K562 (cell line): ENCODE data around the gene LMF2. TPM values are rescaled to one million over a fixed set of nuclear protein-coding genes. Genes with fewer than 3 reads are reported as not detected.
A peak's percentile ranks its signal among the peaks of the same experiment; 100 is the strongest.

Source experiments
- ATF1 ChIP-seq, 2 experiments: fragments of 450-650 bp in 1 of 2; IDR thresholded peaks; 2 replicates each; pipeline ENCODE4 v1.6.1; 2016; ENCODE audit warnings: missing compliant biosample characterization in 1 of 2, missing genetic modification characterization in 1 of 2
- BDP1 ChIP-seq: IDR thresholded peaks from 3 replicates; pipeline ENCODE4 v1.6.1; 2011; ENCODE audit not compliant: insufficient read length, insufficient read depth
- BRD4 ChIP-seq: fragments of 200-600 bp; sonication (generic); IDR thresholded peaks from 2 replicates; pipeline ENCODE4 v1.6.1; 2017; ENCODE audit warnings: inconsistent platforms
- CAMTA2 ChIP-seq: fragments of 250-450 bp; sonication (Bioruptor Pico); conservative IDR thresholded peaks from 2 replicates; pipeline ENCODE4 v1.5.1; 2022
- CHD2 ChIP-seq: IDR thresholded peaks from 2 replicates; pipeline ENCODE4 v1.6.1; 2011; ENCODE audit warnings: low read depth, low read length
- CREBBP ChIP-seq: IDR thresholded peaks from one replicate; pipeline ENCODE4 v1.6.1; 2012; ENCODE audit warnings: low read depth, mild to moderate bottlenecking, control low read depth, inconsistent platforms, low read length
- ELF2 ChIP-seq: fragments of 250-450 bp; sonication (Bioruptor Pico); IDR thresholded peaks from 2 replicates; pipeline ENCODE4 v1.5.0; 2021; ENCODE audit warnings: mild to moderate bottlenecking
- EWSR1 ChIP-seq: fragments of 450-650 bp; IDR thresholded peaks from 2 replicates; pipeline ENCODE4 v1.6.1; 2018; ENCODE audit warnings: borderline replicate concordance, mild to moderate bottlenecking, low read depth, moderate library complexity; ENCODE audit not compliant: partially characterized antibody
- HMGXB4 ChIP-seq: sonication (generic); formaldehyde crosslinking; IDR thresholded peaks from 2 replicates; pipeline ENCODE4 v1.8.1; 2023; ENCODE audit warnings: mild to moderate bottlenecking, missing genetic modification reagents
- KDM1A ChIP-seq, 2 experiments: fragments of 450-650 bp; IDR thresholded peaks; 2 replicates each; pipeline ENCODE4 v1.6.1; 2016; ENCODE audit warnings: mild to moderate bottlenecking in 2 of 2
- MAZ ChIP-seq, 2 experiments: fragments of 450-650 bp in 1 of 2; sonication (generic) in 1 of 2; formaldehyde crosslinking; IDR thresholded peaks in 1 of 2; conservative IDR thresholded peaks in 1 of 2; 2 replicates each; pipeline versions ENCODE4 v1.4.0 to v1.5.0; 2020; ENCODE audit warnings: mild to moderate bottlenecking in 1 of 2, missing genetic modification reagents in 1 of 2
- MED1 ChIP-seq: sonication (generic); formaldehyde crosslinking; IDR thresholded peaks from 2 replicates; pipeline ENCODE4 v1.8.1; 2023; ENCODE audit warnings: missing genetic modification reagents, borderline replicate concordance
- RFX7 ChIP-seq: fragments of 250-450 bp; sonication (Bioruptor Pico); IDR thresholded peaks from 2 replicates; pipeline ENCODE4 v1.5.1; 2021; ENCODE audit warnings: mild to moderate bottlenecking
- RNF219 ChIP-seq: fragments of 250-450 bp; sonication (Bioruptor Pico); IDR thresholded peaks from 2 replicates; pipeline ENCODE4 v1.5.0; 2022; ENCODE audit warnings: mild to moderate bottlenecking
- SLC30A9 ChIP-seq: fragments of 250-450 bp; sonication (Bioruptor Pico); IDR thresholded peaks from 2 replicates; pipeline ENCODE4 v1.8.0; 2022; ENCODE audit warnings: mild to moderate bottlenecking, moderate library complexity
- SMAD1 ChIP-seq: fragments of 150-350 bp; IDR thresholded peaks from 2 replicates; pipeline ENCODE4 v1.6.1; 2014; ENCODE audit warnings: low read length, low read depth; ENCODE audit not compliant: partially characterized antibody
- SMAD2 ChIP-seq: fragments of 150-350 bp; IDR thresholded peaks from 2 replicates; pipeline ENCODE4 v1.6.1; 2014; ENCODE audit warnings: low read depth, mild to moderate bottlenecking, low read length
- SUPT5H ChIP-seq: fragments of 450-650 bp; IDR thresholded peaks from 2 replicates; pipeline ENCODE4 v1.6.1; 2016
- ZEB2 ChIP-seq: fragments of 450-650 bp; IDR thresholded peaks from 2 replicates; pipeline ENCODE4 v1.6.1; 2016
- ZNF766 ChIP-seq: fragments of 200-800 bp; sonication (Bioruptor generic); conservative IDR thresholded peaks from 2 replicates; pipeline ENCODE4 v1.6.1; 2016; ENCODE audit warnings: missing genetic modification characterization, missing compliant biosample characterization
- polyA plus RNA-seq, 8 experiments: library from polyadenylated mRNA; depleted of rRNA in 4 of 8; stranded (reverse) in 5 of 8; unstranded in 3 of 8; fragments of >200 nt; fragmentation: Nextera tagmentation in 2 of 8; fragmentation: Illumina TruSeq in 1 of 8; extraction: Ambion mirVana in 2 of 8; extraction: Trizol in 1 of 8; gene quantifications; 2 replicates each; pipeline versions ENCODE4 v1.2.1 to v1.2.3, GENCODE V29; 2011 to 2014; ENCODE audit warnings: inconsistent platforms in 1 of 8, missing spikeins in 1 of 8
- total RNA-seq, 7 experiments: library from RNA; depleted of rRNA in 6 of 7; stranded (reverse); fragments of >200 nt in 6 of 7; fragmentation: Illumina TruSeq in 2 of 7; extraction: Trizol in 2 of 7; gene quantifications; 2 replicates each; pipeline versions ENCODE4 v1.2.1 to v1.2.3, GENCODE V29; 2011 to 2021; ENCODE audit warnings: low replicate concordance in 1 of 7
- TF ChIP-seq, protein P1 (sequence below): fragments of 450-650 bp; IDR thresholded peaks from 2 replicates; pipeline ENCODE4 v1.6.1; 2016; ENCODE audit warnings: mild to moderate bottlenecking
- TF ChIP-seq, protein P2 (sequence below): fragments of 450-650 bp; formaldehyde crosslinking; IDR thresholded peaks from 2 replicates; pipeline ENCODE4 v1.4.0; 2020; ENCODE audit warnings: mild to moderate bottlenecking, mixed read lengths

LMF2 gene
- total and polyA plus RNA-seq, 9 of the 15 experiments (the other 6 are each of a cell fraction or from before 2014, with no cell fraction given), result 0.08 to 37.1 (median 7.6) TPM

DNA sequence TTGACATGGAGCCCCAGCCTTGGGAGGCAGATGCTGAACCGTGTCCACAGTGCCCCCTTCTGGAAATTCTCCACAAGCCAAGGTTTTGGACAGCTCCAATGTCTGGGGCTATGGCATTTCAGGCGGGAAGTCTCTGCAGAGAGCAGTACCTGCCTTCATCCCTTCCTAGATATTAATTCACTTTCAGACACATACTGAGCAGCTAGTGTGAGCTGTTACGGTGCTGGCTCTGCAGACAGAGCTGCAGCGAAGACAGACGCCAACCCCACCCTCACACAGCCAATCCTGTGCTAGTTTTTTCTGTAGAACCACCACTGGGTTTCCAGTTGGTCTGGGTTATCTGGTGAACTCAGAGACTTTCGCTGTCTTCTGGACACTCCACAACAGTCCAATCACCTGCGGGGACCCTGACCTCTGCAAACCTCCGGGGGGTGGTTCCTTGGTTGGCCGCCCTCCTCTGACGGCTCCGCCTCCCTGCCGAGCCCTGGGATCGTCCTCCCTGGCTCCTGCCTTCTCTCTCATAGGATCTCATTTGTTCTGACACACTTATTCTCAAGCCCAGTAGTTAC, 9.1 kb downstream of the LMF2 start (continued):
- TF ChIP-seq, protein P1, sequence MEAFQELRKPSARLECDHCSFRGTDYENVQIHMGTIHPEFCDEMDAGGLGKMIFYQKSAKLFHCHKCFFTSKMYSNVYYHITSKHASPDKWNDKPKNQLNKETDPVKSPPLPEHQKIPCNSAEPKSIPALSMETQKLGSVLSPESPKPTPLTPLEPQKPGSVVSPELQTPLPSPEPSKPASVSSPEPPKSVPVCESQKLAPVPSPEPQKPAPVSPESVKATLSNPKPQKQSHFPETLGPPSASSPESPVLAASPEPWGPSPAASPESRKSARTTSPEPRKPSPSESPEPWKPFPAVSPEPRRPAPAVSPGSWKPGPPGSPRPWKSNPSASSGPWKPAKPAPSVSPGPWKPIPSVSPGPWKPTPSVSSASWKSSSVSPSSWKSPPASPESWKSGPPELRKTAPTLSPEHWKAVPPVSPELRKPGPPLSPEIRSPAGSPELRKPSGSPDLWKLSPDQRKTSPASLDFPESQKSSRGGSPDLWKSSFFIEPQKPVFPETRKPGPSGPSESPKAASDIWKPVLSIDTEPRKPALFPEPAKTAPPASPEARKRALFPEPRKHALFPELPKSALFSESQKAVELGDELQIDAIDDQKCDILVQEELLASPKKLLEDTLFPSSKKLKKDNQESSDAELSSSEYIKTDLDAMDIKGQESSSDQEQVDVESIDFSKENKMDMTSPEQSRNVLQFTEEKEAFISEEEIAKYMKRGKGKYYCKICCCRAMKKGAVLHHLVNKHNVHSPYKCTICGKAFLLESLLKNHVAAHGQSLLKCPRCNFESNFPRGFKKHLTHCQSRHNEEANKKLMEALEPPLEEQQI, result no peak
- TF ChIP-seq ELF2 (no peak), KDM1A (IDR thresholded peaks at IDR 0.05) (no peak), SUPT5H (no peak), BDP1 (no peak), ATF1 (CRISPR knock-in tag; IDR thresholded peaks at IDR 0.05) (no peak), ATF1 (tag; IDR thresholded peaks at IDR 0.05) (peak; percentile 26), RFX7 (CRISPR knock-in tag) (no peak), CHD2 (no peak), SMAD1 (no peak), SMAD2 (no peak), MED1 (CRISPR knock-in tag) (no peak), EWSR1 (no peak), HMGXB4 (CRISPR knock-in tag) (no peak), MAZ (CRISPR knock-in tag; conservative IDR thresholded peaks at IDR 0.05 in 1 of 2, IDR thresholded peaks at IDR 0.05 in 1 of 2) (0 out of 4 replicates have a peak, but pooled peaks of 1 of the 2 experiments have one; percentile 25), CREBBP (no peak), CAMTA2 (CRISPR knock-in tag) (no peak), ZEB2 (no peak; the same call in 1 of the 2 replicates), SLC30A9 (no peak), ZNF766 (no peak), BRD4 (no peak), RNF219 (no peak)
- TF ChIP-seq, protein P2, sequence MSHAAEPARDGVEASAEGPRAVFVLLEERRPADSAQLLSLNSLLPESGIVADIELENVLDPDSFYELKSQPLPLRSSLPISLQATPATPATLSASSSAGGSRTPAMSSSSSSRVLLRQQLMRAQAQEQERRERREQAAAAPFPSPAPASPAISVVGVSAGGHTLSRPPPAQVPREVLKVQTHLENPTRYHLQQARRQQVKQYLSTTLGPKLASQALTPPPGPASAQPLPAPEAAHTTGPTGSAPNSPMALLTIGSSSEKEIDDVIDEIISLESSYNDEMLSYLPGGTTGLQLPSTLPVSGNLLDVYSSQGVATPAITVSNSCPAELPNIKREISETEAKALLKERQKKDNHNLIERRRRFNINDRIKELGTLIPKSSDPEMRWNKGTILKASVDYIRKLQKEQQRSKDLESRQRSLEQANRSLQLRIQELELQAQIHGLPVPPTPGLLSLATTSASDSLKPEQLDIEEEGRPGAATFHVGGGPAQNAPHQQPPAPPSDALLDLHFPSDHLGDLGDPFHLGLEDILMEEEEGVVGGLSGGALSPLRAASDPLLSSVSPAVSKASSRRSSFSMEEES (CRISPR knock-in tag), result no peak
